Measurements from ENCODE around the gene TEX26. TPM values are rescaled to one million over a fixed set of nuclear protein-coding genes. Genes with fewer than 3 reads are reported as not detected.

TEX26 gene
- polyA plus RNA-seq, 1 of the 3 experiments (the other 2 are of a cell fraction), result not detected

DNA sequence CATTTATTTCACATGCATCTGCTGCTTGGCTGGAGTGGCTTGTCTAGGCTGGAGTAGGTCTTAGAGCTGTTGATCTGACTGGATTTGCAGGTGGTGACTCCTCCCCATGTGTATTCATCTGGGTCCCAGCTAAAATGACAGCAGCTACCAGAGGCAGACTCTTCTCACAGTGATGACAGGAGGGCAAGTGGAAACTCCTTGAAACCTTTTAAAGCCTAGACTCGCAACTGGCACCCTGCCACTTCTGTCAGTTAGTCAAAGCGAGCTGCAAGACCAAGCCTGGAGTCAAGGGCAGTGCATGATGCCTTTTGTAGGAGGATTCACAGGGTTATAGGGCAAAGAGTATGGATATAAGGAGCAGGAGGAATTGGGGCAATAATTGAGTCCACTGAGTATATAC lies 65.2 kb downstream of the TEX26 start:
- ChIA-PET CTCF (interaction anchor here (0.7 to 2.0 kb wide), 10 partner anchors 14 to 132 kb away, joined by 3 to 9 read pairs (median 4); no protein-coding TSS in a partner anchor), POLR2A (interaction anchor here (0.6 to 1.1 kb wide), 2 partner anchors 132 to 494 kb away, joined by 3 to 5 read pairs; no protein-coding TSS in a partner anchor)
- Histone ChIP-seq H3K9ac (no peak overlapping the region), H3K27me3 (ENCODE audit: insufficient read depth) (no peaks in the 10 kb centered on the region), H3K36me3 (replicated peaks in 1 of 2; ENCODE audit: control insufficient read depth in 1 of 2, insufficient read depth in 2 of 2, low read length in 1 of 2) (no peaks in the 10 kb centered on the region), H3K79me2 (ENCODE audit: insufficient read depth) (no peaks in the 10 kb centered on the region), H3K27ac (ENCODE audit: low read depth in 2 of 2, low read length in 1 of 2) (peak overlapping the region; percentile 53 to 93; a peak in 3 of 4 replicates), H2AFZ (ENCODE audit: low read depth) (no peak overlapping the region), H4K20me1 (ENCODE audit: insufficient read depth) (no peaks in the 10 kb centered on the region), H3F3A (replicated peaks; ENCODE audit: insufficient read depth) (peaks cover 7% of the 10 kb centered on the region), H3K4me2 (peak overlapping the region; percentile 54; the same call in 1 of the 2 replicates), H3K4me3 (ENCODE audit: low read depth in 2 of 2, low read length in 1 of 2) (no peak overlapping the region), H3K9me3 (no peaks in the 10 kb centered on the region), H3K9me2 (no peaks in the 10 kb centered on the region), H3K4me1 (ENCODE audit: control insufficient read depth in 1 of 2, insufficient read depth in 2 of 2, low read depth in 1 of 2, low read length in 1 of 2) (peaks cover 4 to 35% of the 10 kb centered on the region in 2 experiments; a peak in 3 of 4 replicates)
- DNase-seq, result no peak
- TF ChIP-seq, protein P1, sequence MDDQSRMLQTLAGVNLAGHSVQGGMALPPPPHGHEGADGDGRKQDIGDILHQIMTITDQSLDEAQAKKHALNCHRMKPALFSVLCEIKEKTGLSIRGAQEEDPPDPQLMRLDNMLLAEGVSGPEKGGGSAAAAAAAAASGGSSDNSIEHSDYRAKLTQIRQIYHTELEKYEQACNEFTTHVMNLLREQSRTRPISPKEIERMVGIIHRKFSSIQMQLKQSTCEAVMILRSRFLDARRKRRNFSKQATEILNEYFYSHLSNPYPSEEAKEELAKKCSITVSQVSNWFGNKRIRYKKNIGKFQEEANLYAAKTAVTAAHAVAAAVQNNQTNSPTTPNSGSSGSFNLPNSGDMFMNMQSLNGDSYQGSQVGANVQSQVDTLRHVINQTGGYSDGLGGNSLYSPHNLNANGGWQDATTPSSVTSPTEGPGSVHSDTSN (IDR thresholded peaks at IDR 0.05), result no peak
- TF ChIP-seq NFIC (IDR thresholded peaks at IDR 0.05; ENCODE audit: borderline replicate concordance) (no peak), SIN3A (IDR thresholded peaks at IDR 0.05; ENCODE audit: borderline replicate concordance, low read depth, low read length) (no peak), POLR2AphosphoS5 (IDR thresholded peaks at IDR 0.05; ENCODE audit: low read depth, low read length) (no peak), GATA2 (CRISPR knock-in tag; IDR thresholded peaks at IDR 0.05) (no peak), JUND (IDR thresholded peaks at IDR 0.05) (no peak), FOXJ3 (CRISPR knock-in tag; IDR thresholded peaks at IDR 0.05) (no peak), MEF2A (IDR thresholded peaks at IDR 0.05; ENCODE audit: borderline replicate concordance, low read depth) (no peak), RAD21 (IDR thresholded peaks at IDR 0.05; ENCODE audit: low read length) (no peak), RCOR1 (IDR thresholded peaks at IDR 0.05; ENCODE audit: low read length) (no peak)
- TF ChIP-seq, protein P2, sequence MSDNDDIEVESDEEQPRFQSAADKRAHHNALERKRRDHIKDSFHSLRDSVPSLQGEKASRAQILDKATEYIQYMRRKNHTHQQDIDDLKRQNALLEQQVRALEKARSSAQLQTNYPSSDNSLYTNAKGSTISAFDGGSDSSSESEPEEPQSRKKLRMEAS (IDR thresholded peaks at IDR 0.05; ENCODE audit: low read depth), result no peak
- TF ChIP-seq, protein P3, sequence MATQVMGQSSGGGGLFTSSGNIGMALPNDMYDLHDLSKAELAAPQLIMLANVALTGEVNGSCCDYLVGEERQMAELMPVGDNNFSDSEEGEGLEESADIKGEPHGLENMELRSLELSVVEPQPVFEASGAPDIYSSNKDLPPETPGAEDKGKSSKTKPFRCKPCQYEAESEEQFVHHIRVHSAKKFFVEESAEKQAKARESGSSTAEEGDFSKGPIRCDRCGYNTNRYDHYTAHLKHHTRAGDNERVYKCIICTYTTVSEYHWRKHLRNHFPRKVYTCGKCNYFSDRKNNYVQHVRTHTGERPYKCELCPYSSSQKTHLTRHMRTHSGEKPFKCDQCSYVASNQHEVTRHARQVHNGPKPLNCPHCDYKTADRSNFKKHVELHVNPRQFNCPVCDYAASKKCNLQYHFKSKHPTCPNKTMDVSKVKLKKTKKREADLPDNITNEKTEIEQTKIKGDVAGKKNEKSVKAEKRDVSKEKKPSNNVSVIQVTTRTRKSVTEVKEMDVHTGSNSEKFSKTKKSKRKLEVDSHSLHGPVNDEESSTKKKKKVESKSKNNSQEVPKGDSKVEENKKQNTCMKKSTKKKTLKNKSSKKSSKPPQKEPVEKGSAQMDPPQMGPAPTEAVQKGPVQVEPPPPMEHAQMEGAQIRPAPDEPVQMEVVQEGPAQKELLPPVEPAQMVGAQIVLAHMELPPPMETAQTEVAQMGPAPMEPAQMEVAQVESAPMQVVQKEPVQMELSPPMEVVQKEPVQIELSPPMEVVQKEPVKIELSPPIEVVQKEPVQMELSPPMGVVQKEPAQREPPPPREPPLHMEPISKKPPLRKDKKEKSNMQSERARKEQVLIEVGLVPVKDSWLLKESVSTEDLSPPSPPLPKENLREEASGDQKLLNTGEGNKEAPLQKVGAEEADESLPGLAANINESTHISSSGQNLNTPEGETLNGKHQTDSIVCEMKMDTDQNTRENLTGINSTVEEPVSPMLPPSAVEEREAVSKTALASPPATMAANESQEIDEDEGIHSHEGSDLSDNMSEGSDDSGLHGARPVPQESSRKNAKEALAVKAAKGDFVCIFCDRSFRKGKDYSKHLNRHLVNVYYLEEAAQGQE (IDR thresholded peaks at IDR 0.05; ENCODE audit: low read depth, low read length), result no peak
- WGBS (ENCODE audit: low lambda C conversion rate), result 50% methylated on average over 2 of the region's 2 CpGs

Data from SK-N-SH (cell line).